UCSD-AML1 (cell line): ENCODE results near the gene KLK4.

ENCODE experiments used
- DNase-seq: peaks from one replicate; lab custom pipeline; 2025; ENCODE audit not compliant: unreplicated experiment; lab: John Stamatoyannopoulos, UW

KLK4 gene, protein sequence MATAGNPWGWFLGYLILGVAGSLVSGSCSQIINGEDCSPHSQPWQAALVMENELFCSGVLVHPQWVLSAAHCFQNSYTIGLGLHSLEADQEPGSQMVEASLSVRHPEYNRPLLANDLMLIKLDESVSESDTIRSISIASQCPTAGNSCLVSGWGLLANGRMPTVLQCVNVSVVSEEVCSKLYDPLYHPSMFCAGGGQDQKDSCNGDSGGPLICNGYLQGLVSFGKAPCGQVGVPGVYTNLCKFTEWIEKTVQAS

DNA sequence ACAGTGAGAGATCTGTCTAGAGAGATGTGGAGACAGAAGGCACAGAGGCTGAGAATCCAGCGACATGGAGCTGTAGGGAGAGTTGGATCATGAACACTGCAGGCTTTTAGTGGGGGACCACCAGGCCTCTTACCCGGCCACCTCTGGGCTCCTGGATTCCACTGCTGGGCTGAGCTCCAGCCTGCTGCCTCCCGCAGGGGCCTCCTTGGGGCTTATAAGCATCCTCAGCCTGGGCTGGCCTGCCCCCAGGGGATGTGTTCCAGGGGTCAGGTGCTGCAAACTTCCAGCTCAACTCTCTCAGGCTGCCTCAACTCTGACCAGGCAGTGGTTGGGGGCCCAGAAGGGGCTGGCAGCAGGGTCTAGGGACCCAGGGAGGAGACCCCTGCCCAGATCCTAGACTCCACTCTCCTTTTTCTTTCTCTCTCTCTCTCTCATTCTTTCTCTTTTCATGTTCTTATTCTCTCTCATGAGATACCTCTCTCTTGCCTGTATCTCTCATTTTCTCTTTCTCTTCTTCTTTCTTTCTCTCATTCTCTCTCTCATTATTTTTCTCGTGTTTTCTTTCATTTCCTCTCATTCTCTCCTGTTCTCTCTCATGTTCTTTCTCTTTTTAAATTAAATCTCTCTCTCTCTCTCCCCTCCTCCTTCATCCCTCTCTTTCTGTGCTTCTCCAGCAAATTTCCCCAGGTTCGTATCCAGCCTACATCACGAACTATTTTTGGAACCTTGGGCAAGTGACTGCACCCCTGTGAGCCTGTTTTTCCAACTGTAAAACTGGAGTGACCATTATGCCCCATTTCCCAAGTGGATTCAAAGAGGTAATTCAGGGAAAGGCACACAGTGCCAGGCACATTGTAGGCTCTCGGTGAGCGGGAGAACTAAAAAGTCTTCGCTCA is at the start of gene KLK4:
Gene KLK4, minus strand, starts transcription at position 190 of the 896 bp plus-strand sequence. CDS start 657 bp downstream, outside the sequence.
- DNase-seq: no peak

DNA sequence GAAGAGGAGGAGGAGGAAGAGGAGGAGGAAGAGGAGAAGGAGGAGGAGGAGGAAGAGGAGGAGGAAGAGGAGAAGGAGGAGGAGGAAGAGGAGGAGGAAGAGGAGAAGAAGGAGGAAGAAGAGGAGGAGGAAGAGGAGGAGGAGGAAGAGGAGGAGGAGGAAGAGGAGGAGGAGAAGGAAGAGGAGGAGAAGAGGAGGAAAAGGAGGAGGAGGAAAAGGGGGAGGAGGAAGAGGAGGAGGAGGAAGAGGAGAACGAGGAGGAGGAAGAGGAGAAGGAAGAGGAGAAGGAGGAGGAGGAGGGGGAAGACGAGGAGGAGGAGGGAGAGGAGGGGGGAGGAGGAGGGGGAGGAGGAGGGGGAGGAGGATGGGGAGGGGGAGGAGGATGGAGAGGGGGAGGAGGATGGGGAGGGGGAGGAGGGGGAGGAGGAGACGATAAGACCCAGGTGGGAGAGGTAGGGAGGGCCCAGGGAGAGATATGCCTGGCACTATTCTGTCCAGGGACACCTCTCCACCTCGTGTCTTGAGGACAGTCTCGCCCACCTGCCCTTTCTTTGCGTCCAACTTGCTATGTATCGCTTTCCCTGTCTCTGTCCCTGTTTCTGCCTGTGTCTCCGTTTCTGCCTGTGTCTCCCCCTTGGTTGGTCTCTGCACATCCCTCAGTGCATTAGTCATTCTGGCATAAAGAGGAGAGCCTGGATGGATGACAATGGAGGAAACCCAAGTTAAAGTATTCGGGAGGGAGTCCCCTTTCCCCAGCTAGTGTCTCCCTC is 48.7 kb upstream of the KLK4 start:
- no peak for DNase-seq

DNA sequence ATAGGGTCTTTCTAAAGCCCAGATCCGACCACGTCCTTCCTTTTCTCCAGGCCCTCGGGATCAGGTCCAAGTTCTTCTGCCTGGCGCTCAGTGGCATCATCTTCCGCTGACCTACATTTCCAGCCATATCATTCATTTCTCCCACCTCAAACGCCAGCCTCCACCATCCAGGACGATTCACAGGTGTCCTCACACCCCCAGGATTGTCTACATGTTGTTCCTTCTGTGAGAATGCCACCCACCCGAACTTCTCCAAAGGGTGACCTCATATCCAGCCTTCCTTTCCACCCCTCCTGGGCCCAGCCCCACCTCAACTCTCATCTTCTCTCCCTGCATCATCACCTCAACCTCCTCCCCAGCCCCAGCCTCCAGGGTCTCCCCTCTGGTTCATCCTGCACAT is 46.4 kb upstream of the KLK4 start:
- no peak for DNase-seq

DNA sequence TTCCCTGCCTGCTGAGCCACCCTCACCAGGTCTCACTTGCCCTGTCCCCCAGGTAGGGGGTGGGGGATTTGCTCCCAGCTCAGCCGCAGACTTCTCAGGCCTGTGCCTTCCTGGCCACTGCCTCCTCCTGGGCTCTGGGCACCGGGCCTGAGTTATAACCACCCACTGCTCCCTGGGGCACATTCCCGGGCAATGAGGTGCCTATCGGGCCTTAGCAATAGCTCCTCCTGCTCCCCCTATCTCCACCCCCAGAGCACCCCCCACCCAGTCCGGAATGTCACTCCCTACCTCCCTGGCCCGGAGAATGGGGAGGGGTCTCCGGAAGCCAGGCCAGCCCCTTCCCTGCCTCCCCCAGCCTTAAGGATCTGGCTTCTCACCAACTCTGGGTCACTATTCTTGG is 41.7 kb upstream of the KLK4 start, which contains the start of gene KLK5:
Gene KLK5, minus strand, starts transcription at position 129 of the 400 bp plus-strand sequence. CDS start 381 bp downstream, outside the sequence.
- DNase-seq: no peak

DNA sequence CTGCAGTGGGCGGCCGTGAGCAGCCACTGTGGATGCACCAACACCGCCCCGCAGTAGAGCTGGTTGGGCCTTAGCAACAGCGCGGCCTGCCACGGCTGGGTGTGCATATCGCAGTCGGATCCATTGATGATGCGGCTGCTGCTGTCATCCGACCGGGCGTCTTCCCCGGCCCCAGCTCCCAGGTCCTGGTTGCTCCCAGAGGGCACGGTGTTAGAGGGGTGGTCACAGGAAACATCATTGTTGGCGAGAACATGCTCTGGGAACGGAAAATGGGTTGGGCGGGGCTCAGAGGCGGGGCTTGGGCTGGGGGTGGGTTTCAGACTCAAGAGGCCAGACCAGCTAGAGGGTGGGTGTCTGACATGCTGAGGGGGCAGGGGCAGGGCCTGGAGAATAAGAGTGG is 38.7 kb upstream of the KLK4 start:
- no peak for DNase-seq

DNA sequence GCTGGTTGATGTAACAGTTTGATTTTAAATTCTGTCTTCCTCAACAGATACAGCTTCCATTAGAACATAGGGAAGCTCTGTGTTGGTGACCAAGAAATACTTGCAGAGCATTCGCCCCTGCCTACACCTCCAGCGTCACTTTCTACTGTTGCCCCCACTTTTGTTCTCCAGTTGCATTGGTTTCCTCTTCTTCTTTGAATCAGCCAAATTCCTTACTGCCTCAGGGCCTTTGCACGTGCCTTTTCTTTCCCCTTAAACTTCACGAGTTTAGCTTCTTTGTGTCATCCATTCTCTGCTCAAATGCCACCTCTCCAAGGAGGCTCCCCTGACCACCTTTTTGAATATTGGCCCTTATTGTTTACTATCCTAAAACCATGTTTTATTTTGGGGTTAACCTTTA is 35.9 kb upstream of the KLK4 start:
- no peak for DNase-seq

DNA sequence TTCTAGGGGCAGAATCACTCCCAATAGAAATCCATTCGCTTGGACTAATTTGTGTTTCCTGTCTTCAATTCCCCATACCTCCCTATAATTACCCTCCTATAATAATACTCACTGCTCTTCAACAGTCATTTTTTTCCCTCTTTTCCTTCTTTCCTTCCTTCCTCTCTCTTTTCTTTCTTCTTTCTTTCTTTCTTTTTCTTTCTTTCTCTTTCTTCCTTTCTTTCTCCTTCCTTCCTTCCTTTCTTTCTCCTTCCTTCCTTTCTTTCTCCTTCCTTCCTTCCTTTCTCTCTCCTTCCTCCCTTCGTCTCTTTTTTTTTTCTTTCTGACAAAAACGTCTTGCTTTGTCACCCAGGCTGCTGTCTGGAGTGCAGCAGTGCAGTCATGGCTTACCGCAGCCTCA is 33.6 kb upstream of the KLK4 start:
- no peak for DNase-seq

DNA sequence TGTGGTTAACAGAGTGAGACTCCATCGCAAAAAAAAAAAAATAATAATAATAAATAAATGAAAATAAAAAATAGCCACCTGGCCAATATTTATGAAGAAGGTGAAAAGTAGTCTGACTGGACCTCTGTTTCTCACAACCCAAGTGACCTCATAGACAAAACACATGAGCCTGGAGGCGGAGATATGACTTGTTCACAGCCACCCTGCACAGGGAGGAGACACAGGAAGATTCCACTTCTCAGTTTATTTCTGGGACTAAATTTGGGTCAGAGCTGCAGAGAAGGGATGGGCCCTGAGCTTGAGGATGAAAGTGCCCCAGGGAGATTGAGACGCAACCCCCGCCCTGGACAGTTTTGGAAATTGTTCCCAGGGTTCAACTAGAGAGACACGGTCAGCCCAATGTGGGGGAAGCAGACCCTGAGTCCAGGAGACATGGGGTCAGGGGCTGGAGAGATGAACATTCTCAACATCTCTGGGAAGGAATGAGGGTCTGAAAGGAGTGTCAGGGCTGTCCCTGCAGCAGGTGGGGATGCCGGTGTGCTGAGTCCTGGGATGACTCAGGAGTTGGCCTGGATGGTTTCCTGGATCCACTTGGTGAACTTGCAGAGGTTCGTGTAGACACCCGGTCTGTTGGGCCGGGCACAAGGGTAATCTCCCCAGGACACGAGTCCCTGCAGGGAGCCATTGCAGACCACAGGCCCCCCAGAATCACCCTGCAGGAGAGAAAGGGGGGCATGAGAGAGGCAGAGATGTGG is 32.1 kb upstream of the KLK4 start:
- no peak for DNase-seq

DNA sequence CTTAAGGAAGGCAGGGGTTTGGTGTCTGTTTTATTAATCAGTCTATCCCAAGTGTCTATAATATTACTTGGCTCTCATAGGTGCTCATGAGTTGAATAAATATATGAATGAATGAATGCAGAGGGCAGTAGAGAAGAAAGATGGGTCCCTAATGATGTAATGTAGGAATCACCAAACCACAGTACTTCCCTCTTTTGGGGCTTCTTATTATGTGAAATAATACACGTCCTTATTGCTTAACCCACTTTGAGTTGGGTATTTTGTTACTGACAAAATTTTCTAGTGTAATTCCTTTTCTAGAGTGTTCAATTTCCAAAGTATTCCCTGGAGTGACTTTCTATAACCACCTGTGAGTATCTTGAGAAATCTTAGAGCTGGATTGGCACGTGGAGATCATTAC is 28.4 kb upstream of the KLK4 start:
- no peak for DNase-seq

DNA sequence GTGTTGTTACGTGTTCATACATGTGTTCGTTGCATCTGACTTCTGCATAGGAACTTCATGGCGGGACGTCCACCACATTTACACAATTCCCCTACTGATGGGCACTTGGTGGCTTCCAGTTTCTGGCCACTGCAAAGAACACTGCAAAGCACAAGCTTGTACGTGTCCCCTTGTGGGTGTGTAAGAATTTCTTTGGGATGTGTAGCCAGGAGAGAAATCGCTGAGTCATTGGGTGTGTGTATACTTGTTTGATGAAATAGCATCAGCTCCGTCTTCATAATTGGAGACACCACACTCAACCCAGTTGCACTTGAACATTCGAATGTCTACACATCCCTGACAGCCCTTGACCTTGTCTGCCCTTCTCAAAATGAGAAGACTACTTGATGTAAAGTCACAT is 22.4 kb upstream of the KLK4 start:
- DNase-seq: no peak

DNA sequence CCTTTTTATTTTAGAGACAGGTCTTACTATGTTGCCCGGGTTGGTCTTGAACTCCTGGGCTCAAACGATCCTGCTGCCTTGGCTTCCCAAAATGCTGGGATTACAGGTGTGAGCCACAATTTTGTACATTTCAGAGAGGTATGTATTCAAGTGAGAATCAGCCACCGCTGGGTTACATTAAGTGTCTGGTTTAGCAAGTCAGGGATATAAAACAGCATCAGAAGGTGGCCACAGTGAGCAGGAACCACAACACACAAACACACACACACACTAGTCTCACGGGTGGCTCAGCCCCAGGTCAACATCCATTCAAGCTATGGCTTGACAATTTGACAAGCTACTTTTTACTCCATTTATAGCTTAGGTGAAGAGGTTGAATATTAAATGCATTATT is 21.5 kb upstream of the KLK4 start:
- no peak for DNase-seq

DNA sequence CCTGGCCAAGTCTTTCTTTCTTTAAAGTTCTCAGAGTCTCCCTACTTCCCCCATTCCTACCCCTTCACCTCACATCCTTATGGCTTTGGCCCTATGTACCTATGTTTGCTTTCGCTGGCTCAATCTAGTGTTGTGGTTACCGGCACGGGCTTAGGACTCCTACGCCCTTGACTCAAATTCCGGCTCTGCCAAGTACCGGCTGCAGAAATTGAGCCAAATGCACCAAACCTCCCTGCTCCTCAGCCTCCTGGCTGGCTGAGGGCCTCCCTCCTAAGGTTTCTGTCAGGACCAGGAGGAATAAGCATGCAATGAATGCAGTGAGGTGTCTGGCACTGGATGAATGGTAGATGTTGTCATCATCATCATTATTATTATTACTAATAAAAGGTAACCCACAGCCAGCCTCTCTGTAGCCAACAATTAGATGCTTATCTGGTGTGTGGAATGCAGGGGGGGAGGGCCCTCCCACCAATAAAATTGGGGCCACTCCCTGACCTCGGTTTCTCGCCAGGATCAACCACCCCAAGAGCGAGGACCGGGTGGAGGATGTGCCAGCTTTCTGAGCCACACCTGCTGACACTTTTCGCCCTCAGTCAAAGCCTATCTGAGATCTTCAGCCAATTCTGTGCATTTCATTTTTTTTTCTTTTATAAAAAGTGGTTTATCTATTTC is 21.0 kb upstream of the KLK4 start:
- no peak for DNase-seq

DNA sequence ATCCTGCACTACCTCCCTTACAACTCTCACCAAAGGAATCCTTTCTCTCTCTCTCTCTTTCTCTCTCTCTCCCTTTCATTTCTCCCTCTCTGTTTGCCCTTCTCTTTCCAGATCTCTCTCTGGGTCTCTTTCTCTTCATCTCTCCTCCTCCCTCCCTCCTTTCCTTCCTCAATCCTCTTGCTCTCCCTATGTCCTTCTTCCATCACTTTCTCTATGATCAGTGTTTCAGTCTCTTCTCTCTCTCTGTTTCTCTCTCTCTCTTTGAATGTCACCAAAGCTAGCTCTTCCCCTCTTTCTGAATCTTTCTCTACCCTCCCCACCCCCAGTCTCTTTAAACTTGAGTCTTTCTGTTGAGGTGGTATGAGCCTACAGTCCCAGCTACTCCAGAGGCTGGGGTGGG is 19.8 kb upstream of the KLK4 start:
- DNase-seq: no peak

DNA sequence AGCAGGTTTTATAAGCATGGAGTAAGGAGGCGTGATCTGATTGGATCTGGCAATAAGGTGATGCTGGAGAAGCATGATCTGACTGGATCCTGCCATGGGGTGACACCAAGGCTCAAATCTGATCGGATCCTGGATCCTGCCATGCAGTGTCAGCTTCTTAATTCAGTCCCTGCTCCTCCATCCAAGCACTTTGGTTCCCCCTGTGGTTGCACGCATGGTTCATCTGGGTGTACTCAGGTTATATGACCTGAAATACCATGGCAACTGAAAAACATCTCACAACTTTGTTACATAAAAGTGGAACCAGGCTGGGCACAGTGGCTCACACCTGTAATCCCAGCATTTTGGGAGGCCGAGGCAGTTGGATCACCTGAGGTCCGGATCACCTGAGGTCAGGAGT is 17.6 kb upstream of the KLK4 start:
- no peak for DNase-seq

DNA sequence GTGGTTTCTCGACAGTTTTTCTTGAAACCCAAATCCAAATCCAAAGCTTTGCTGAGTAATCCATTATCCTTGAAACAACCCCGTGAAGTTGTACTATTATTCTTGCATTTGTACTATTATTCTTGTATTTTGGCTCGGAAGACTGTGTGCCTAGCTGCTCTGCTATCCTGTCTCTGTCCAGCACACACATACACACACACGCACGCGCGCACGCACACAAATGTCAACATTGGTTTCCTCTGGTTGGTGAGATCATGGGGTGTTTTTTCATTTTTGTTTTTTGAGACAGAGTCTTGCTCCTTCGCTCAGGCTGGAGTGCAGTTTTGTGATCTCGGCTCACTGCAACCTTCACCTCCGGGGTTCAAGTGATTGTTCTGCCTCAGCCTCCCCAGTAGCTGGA is 14.9 kb upstream of the KLK4 start:
- no peak for DNase-seq

DNA sequence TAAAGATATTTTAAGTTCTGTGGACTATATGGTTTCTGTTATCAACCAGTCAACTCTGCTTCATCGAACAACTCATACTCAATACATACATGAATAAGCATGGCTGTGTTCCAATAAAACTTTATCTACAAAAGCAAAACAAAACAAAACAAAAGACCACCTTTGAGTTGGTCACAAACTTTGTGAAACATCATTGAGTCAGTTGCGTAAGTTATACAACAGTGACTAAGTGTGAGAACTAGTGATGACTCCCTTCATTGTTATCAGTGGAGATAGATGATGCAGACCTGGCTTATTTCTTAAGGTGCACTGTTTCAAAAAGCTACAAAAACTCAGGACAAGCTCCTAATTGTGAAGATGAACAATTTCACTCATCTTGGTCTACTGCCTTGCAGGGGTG is 14.5 kb upstream of the KLK4 start:
- no peak for DNase-seq

DNA sequence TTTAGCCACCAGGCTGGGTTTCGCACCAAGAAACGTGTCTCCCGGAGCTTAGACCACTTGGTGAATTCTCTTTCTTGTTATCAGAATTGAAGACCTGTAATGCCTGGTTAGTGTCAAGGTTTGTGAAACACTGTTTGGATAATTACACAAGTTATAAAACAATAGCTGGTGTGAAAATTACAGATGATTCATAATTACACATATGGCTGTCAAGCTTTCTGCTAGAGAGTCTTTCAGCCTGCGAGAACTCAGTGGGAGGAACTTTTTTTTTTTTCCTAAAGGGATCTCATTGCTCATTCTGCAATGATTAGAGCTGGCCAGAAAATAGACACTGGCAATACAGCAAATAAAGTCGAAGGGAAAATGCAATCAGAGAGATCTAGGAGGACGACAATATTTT is 13.4 kb upstream of the KLK4 start:
- no peak for DNase-seq

DNA sequence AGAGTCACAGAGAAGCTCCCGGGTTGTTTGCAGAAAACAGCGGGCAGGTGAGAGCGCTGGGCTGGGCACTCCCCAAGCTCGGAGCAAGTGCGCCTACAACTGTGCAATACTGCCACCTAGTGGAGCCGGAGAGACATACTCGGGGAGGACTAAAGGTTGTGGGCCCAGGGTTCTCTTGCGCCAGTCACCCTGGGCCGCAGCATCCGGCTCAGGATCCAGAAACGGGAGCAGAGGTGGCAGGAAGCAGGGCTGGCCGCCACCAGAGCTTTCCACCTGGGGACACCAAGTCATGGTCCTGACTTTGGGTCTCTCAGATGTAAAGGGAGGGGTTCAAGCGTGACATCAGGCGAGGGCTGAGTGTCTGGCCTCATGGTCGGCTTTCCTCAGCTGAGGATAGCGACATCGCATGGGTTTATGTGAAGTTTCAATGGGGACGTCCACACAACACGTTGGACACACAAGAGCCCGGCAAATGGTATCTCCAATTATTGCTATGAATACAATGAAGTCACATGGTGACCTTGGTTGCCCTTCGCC is 11.2 kb upstream of the KLK4 start:
- DNase-seq: peak; percentile 61

DNA sequence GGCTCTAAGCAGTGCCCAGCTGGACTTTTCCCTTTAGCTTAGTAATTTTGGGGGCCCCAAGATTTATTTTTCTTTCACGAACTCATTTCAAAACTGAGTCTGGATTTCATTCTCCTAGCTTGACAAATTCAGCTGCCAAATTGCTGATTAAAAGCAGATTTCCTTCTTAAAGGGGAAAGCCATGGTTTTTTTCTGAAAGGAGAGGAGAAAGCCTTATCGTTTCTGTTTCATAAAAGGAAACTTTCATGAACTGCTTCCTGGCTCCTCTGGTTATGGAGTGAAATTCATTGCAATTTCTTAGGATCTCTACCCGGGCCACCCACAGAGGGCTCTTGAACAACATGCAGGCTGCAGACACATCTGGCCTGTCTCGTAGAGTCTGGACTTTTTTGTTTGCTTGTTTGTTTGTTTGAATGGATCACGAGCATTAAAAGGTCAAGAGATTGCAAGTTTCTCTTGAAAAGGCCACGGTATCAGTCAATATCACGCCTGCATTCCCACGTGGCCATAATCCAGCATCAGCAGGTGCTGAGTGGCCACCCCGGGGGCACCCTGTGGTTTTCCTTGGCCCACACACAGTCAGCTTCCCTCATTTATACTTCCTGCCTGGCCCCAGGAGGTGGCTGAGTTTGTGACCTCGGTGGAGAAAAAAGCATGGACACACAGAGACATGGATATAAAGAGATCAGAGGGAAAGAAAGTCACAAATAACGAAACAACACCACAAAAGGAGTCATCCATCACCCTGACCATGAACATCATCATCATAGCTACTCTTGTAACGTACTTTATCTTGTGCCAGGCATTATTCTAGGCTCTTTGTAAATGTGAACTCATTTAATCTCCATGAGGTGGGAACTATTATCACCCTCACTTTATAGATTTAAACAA is 10.5 kb upstream of the KLK4 start:
- DNase-seq: no peak
